Nephron (organoid): ENCODE data around the gene MRAS.
A peak's percentile ranks its signal among the peaks of the same experiment; 100 is the strongest.
"Not testable (repeated sequence)": the region's sequence is repeated elsewhere in the genome, so short reads cannot be mapped to it uniquely, and the experiment has no call there.

Experiments used
- H3K27ac Mint-ChIP-seq, 3 experiments: 2 replicates each; pipeline ENCODE4 v1.8.0; 2020; ENCODE audit warnings: mixed read lengths in 3 of 3, mild to moderate bottlenecking in 2 of 3, moderate library complexity in 1 of 3
- H3K27me3 Mint-ChIP-seq: 2 replicates; pipeline ENCODE4 v1.8.0; 2021; ENCODE audit warnings: low read depth, mild to moderate bottlenecking, moderate library complexity, mixed read lengths
- H3K36me3 Mint-ChIP-seq: 2 replicates; pipeline ENCODE4 v1.8.0; 2020; ENCODE audit warnings: low read depth, mixed read lengths
- H3K4me1 Mint-ChIP-seq: 2 replicates; pipeline ENCODE4 v1.8.0; 2020; ENCODE audit warnings: mixed read lengths
- H3K4me3 Mint-ChIP-seq, 3 experiments: 2 replicates each; pipeline ENCODE4 v1.8.0; 2020; ENCODE audit warnings: mild to moderate bottlenecking in 3 of 3, mixed read lengths in 3 of 3, moderate library complexity in 2 of 3
- H3K9me3 Mint-ChIP-seq: 2 replicates; pipeline ENCODE4 v1.8.0; 2020; ENCODE audit warnings: mixed read lengths
- CTCF ChIP-seq, 3 experiments: fragments of 200-600 bp; sonication (generic); IDR thresholded peaks; one replicate each; pipeline ENCODE4 v1.5.0; 2021; ENCODE audit warnings: antibody characterized with exemption in 3 of 3; ENCODE audit not compliant: unreplicated experiment in 3 of 3

MRAS gene

DNA sequence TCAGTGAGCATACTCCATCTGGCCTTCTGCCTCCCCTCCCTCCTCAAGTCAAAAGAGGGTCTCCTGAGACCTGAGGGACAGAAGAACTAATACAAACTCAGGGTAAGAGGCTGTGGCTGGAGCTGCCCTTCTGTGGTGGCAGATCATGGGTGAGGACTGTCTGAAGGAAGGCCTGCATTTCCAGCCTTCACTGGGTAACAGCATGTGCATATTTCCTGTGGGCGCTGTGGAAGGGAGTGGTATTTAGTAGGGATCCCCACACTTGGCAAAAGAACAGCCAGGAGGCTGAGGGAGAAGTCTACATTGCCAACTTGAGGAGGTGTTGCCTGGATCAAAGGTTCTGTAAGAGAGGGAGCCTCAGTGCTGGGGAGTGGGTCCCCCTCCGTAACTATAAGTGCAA, 75.9 kb downstream of the MRAS start:
- Mint-ChIP-seq H3K9me3 (peaks cover 2% of the 10 kb centered on the region), H3K36me3 (no peaks in the 10 kb centered on the region), H3K4me1 (peaks cover 2% of the 10 kb centered on the region), H3K27ac (no peak overlapping the region), H3K4me3 (no peak overlapping the region), H3K27me3 (peaks cover 13% of the 10 kb centered on the region)
- TF ChIP-seq CTCF (IDR thresholded peaks at IDR 0.05; ENCODE audit: unreplicated experiment in 3 of 3) = no peak

GRCh38 chr3:138426211-138426610, 77.8 kb downstream of the MRAS start:
- Mint-ChIP-seq H3K36me3 (no peaks in the 10 kb centered on the region), H3K4me3 (no peak overlapping the region), H3K27ac (no peak overlapping the region), H3K9me3 (peaks cover 2% of the 10 kb centered on the region), H3K4me1 (no peaks in the 10 kb centered on the region), H3K27me3 (peaks cover 26% of the 10 kb centered on the region)
- TF ChIP-seq CTCF (IDR thresholded peaks at IDR 0.05; ENCODE audit: unreplicated experiment in 3 of 3) = peak; percentile 60 to 69 (median 62)

- peaks cover 32% of the 10 kb centered on the region for H3K27me3 Mint-ChIP-seq
- not testable (repeated sequence) for H3K4me3 Mint-ChIP-seq, H3K9me3 Mint-ChIP-seq, H3K27ac Mint-ChIP-seq, H3K4me1 Mint-ChIP-seq, H3K36me3 Mint-ChIP-seq
Observed at GRCh38 chr3:138426754-138427153, 78.4 kb downstream of the MRAS start.

- Mint-ChIP-seq H3K9me3 (no peaks in the 10 kb centered on the region), H3K36me3 (no peaks in the 10 kb centered on the region), H3K4me1 (no peaks in the 10 kb centered on the region), H3K27me3 (peaks cover 56% of the 10 kb centered on the region), H3K4me3 (no peak overlapping the region), H3K27ac (no peak overlapping the region)
- TF ChIP-seq CTCF (IDR thresholded peaks at IDR 0.05; ENCODE audit: unreplicated experiment in 3 of 3) = no peak
Observed at GRCh38 chr3:138429665-138430064, 81.3 kb downstream of the MRAS start.

DNA sequence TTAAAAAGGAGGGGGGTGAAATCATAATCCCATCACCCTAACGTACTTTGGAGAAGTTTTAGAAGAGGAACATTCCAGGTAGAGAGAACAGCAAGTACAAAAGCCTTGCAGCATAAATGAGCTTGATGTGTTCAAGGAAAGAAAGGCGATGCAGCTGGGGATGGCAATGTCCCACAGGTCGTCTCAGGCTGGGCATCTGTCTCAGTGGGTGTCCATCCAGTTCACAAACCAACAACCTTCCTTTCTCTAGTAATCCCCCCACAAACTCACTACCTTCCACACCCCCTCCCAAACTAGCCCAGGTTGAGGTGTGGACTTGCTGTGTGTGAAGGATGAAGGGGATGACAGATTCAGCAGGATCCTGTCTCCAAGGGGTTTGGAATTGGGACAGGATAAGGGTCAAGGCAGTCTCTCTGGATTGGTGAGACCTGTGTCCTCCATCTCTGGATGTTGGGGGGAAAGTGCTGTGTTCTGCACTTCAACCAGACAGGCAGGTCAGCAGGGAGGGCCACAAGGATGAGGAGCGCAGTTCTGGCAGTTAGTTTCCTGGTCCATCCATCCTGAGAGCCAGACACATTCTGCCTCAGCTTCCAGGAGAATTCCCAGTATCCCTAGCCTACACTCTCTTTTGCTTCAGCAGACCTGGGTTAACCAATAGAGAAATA, 84.3 kb downstream of the MRAS start:
- peaks cover 7% of the 10 kb centered on the region for H3K4me1 Mint-ChIP-seq
- H3K27me3 Mint-ChIP-seq = peaks cover 83% of the 10 kb centered on the region
- TF ChIP-seq CTCF (IDR thresholded peaks at IDR 0.05; ENCODE audit: unreplicated experiment in 3 of 3) = no peak
- no peaks in the 10 kb centered on the region for H3K9me3 Mint-ChIP-seq
- no peaks in the 10 kb centered on the region for H3K36me3 Mint-ChIP-seq
- H3K4me3 Mint-ChIP-seq = no peak overlapping the region
- no peak overlapping the region for H3K27ac Mint-ChIP-seq

DNA sequence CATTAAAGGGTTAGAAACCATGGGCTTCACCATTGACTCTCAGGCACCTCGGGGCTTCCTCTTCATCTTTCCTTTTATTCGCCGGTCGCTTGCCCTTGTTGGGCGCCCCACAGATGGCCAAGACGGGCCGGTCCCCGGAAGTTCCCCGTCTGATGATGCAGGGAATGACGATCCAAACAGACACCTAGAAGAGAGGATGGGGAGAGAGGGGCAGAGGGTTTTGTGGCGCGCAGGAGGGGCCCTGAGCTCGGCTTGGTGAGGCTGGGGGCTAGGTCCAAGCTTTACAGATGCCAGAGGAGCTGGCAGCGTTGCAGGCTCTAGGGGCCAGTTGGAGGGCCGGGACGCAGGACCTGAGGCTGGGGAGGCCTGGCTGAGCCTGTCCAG, 85.5 kb downstream of the MRAS start:
- H3K4me3 Mint-ChIP-seq = peak overlapping the region; percentile 63 to 75 (median 66)
- peaks cover 93% of the 10 kb centered on the region for H3K27me3 Mint-ChIP-seq
- peaks cover 7% of the 10 kb centered on the region for H3K4me1 Mint-ChIP-seq
- H3K9me3 Mint-ChIP-seq = no peaks in the 10 kb centered on the region
- TF ChIP-seq CTCF (IDR thresholded peaks at IDR 0.05; ENCODE audit: unreplicated experiment in 3 of 3) = no peak
- H3K36me3 Mint-ChIP-seq = no peaks in the 10 kb centered on the region
- H3K27ac Mint-ChIP-seq = no peak overlapping the region
